GM15510 (cell line): ENCODE data around the gene CHRNB2.

Source experiments
- POLR2A ChIP-seq: IDR thresholded peaks from 3 replicates; pipeline ENCODE4 v1.6.1; 2011; ENCODE audit warnings: borderline replicate concordance; ENCODE audit not compliant: insufficient read length; ENCODE audit errors: extremely low read depth

CHRNB2 gene

GRCh38 chr1:154608397-154609270 is 41.1 kb downstream of the CHRNB2 start:
- peak; percentile 10 for TF ChIP-seq POLR2A

- TF ChIP-seq POLR2A: peak; percentile 2
Measured at GRCh38 chr1:154609398-154610380, 42.1 kb downstream of the CHRNB2 start.

- no peak for TF ChIP-seq POLR2A
Measured at GRCh38 chr1:154611150-154611862, 43.7 kb downstream of the CHRNB2 start.

- no peak for TF ChIP-seq POLR2A
Measured at GRCh38 chr1:154614247-154614646, 46.7 kb downstream of the CHRNB2 start.

- TF ChIP-seq POLR2A: no peak
Measured at GRCh38 chr1:154614901-154615300, 47.3 kb downstream of the CHRNB2 start.

- TF ChIP-seq POLR2A: no peak
Measured at GRCh38 chr1:154615411-154615810, 47.8 kb downstream of the CHRNB2 start.

- TF ChIP-seq POLR2A: no peak
Measured at GRCh38 chr1:154616659-154617345, 49.2 kb downstream of the CHRNB2 start.

- no peak for TF ChIP-seq POLR2A
Measured at GRCh38 chr1:154619181-154619948, 51.8 kb downstream of the CHRNB2 start.

- TF ChIP-seq POLR2A: no peak
Measured at GRCh38 chr1:154620751-154621150, 53.2 kb downstream of the CHRNB2 start.

GRCh38 chr1:154621875-154622274 is 54.3 kb downstream of the CHRNB2 start:
- TF ChIP-seq POLR2A: no peak

GRCh38 chr1:154622503-154623039 is 55.0 kb downstream of the CHRNB2 start:
- no peak for TF ChIP-seq POLR2A

- TF ChIP-seq POLR2A: no peak
Measured at GRCh38 chr1:154623358-154623757, 55.8 kb downstream of the CHRNB2 start.
